Measurements from ENCODE around the gene RNF212B. TPM values are rescaled to one million over a fixed set of nuclear protein-coding genes. Genes with fewer than 3 reads are reported as not detected.

The RNF212B gene
- total and polyA plus RNA-seq, 2 of the 13 experiments (the other 11 are each of a cell fraction or from before 2014, with no cell fraction given): 0.05 TPM; not detected in 1

DNA sequence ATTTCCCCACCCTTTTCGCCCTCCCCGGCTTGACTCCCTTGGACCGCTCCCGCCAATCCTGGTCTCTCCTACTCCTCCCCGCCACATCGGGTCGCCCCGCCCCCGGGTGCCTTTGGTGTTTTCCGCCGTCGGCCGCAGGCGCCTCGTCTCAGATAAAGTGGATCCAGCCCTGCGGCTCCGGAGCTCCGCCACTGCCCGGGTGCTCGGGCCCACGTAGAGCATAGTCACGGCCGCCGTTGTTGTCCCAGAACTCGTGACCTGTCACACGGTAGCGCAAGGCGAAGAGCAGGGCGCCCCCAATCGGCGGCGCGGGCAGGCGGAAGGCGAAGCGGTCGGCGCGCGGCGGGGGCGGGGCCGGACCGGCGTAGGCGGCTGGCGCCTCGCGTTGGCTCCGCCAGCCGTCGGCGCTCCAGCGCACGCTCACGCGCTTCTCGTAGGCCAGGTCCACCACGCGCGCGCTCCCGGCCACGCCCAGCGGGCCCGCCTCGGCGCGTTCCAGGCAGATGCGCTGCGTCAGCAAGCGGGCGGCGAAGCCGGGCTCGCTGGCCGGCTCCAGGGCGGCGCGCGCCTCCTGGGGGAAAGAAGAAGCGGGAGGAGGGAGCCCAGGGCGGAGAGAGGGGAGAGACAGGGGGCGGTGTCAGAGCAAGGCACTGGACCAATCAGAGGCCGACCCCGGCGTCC is 63.7 kb downstream of the RNF212B start (continued):
- TF ChIP-seq, protein P1, sequence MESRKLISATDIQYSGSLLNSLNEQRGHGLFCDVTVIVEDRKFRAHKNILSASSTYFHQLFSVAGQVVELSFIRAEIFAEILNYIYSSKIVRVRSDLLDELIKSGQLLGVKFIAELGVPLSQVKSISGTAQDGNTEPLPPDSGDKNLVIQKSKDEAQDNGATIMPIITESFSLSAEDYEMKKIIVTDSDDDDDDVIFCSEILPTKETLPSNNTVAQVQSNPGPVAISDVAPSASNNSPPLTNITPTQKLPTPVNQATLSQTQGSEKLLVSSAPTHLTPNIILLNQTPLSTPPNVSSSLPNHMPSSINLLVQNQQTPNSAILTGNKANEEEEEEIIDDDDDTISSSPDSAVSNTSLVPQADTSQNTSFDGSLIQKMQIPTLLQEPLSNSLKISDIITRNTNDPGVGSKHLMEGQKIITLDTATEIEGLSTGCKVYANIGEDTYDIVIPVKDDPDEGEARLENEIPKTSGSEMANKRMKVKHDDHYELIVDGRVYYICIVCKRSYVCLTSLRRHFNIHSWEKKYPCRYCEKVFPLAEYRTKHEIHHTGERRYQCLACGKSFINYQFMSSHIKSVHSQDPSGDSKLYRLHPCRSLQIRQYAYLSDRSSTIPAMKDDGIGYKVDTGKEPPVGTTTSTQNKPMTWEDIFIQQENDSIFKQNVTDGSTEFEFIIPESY (CRISPR knock-in tag; IDR thresholded peaks at IDR 0.05): peak; percentile 82
- TF ChIP-seq ZFP90 (CRISPR knock-in tag; IDR thresholded peaks at IDR 0.05; ENCODE audit: borderline replicate concordance) (no peak; the same call in 1 of the 2 replicates), ZMYM4 (CRISPR knock-in tag; IDR thresholded peaks at IDR 0.05) (no peak), GATAD2A (CRISPR knock-in tag; IDR thresholded peaks at IDR 0.05) (peak; percentile 89), HNRNPLL (IDR thresholded peaks at IDR 0.05; ENCODE audit: low read depth, low read length, poor library complexity, severe bottlenecking) (peak; percentile 89), MED1 (CRISPR knock-in tag; IDR thresholded peaks at IDR 0.05) (peak; percentile 81), CREM (IDR thresholded peaks at IDR 0.05) (no peak; the same call in 1 of the 2 replicates), CREM (CRISPR knock-in tag; IDR thresholded peaks at IDR 0.05) (peak; percentile 60; the same call in 1 of the 2 replicates), ZNF337 (CRISPR knock-in tag; IDR thresholded peaks at IDR 0.05; ENCODE audit: borderline replicate concordance, low read depth) (peak; percentile 53; the same call in 1 of the 2 replicates), SIN3B (IDR thresholded peaks at IDR 0.05; ENCODE audit: low read length) (0 out of 2 replicates have a peak, but pooled peaks have one; percentile 35), ZNF569 (CRISPR knock-in tag; IDR thresholded peaks at IDR 0.05; ENCODE audit: borderline replicate concordance) (no peak), NFE2 (CRISPR knock-in tag; IDR thresholded peaks at IDR 0.05) (no peak), ZNF251 (CRISPR knock-in tag; IDR thresholded peaks at IDR 0.05) (no peak)
- TF ChIP-seq, protein P2, sequence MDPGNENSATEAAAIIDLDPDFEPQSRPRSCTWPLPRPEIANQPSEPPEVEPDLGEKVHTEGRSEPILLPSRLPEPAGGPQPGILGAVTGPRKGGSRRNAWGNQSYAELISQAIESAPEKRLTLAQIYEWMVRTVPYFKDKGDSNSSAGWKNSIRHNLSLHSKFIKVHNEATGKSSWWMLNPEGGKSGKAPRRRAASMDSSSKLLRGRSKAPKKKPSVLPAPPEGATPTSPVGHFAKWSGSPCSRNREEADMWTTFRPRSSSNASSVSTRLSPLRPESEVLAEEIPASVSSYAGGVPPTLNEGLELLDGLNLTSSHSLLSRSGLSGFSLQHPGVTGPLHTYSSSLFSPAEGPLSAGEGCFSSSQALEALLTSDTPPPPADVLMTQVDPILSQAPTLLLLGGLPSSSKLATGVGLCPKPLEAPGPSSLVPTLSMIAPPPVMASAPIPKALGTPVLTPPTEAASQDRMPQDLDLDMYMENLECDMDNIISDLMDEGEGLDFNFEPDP (CRISPR knock-in tag; conservative IDR thresholded peaks at IDR 0.05): no peak
- TF ChIP-seq, protein P3, sequence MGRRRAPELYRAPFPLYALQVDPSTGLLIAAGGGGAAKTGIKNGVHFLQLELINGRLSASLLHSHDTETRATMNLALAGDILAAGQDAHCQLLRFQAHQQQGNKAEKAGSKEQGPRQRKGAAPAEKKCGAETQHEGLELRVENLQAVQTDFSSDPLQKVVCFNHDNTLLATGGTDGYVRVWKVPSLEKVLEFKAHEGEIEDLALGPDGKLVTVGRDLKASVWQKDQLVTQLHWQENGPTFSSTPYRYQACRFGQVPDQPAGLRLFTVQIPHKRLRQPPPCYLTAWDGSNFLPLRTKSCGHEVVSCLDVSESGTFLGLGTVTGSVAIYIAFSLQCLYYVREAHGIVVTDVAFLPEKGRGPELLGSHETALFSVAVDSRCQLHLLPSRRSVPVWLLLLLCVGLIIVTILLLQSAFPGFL (CRISPR knock-in tag; IDR thresholded peaks at IDR 0.05): no peak

Data from HepG2 (cell line).